ENCODE results near the gene VWA3B.

DNA sequence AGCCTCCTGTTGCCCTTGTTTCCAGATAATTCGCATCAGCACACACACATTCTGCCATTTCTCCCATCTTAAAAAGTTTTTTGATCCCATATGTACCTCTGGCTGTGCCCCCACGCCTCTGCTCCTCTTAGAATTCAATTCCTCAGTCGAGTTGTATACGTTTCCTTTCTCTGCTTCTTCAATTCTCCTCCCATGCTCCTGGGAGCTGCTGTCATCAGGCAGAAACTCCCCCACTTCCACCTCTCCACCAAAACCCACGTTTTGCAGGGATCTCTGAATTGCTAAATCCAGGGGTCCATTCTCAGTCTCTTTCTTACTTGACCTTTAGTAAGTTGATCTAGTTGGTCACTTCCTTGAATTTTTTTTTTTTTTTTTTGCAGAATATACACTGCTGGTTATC is 98.8 kb downstream of the VWA3B start:
- TF ChIP-seq, protein P1, sequence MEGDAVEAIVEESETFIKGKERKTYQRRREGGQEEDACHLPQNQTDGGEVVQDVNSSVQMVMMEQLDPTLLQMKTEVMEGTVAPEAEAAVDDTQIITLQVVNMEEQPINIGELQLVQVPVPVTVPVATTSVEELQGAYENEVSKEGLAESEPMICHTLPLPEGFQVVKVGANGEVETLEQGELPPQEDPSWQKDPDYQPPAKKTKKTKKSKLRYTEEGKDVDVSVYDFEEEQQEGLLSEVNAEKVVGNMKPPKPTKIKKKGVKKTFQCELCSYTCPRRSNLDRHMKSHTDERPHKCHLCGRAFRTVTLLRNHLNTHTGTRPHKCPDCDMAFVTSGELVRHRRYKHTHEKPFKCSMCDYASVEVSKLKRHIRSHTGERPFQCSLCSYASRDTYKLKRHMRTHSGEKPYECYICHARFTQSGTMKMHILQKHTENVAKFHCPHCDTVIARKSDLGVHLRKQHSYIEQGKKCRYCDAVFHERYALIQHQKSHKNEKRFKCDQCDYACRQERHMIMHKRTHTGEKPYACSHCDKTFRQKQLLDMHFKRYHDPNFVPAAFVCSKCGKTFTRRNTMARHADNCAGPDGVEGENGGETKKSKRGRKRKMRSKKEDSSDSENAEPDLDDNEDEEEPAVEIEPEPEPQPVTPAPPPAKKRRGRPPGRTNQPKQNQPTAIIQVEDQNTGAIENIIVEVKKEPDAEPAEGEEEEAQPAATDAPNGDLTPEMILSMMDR (IDR thresholded peaks at IDR 0.05), result no peak
- no peak for TF ChIP-seq POLR2A (IDR thresholded peaks at IDR 0.05)

All from esophagus squamous epithelium (tissue), 4 donors.